BE2C (cell line): ENCODE data around the gene PTCD1.

Experiments
- DNase-seq: peaks from one replicate; pipeline ENCODE4 v3.0.0-alpha.2; 2020
- H3K27me3 ChIP-seq: fragments of 250-450 bp; sonication (Bioruptor Pico); 2 replicates; pipeline ENCODE4 v1.5.1; 2020; ENCODE audit warnings: mild to moderate bottlenecking
- H3K36me3 ChIP-seq: fragments of 250-450 bp; sonication (Bioruptor Pico); 2 replicates; pipeline ENCODE4 v1.5.1; 2020; ENCODE audit warnings: mild to moderate bottlenecking
- H3K4me1 ChIP-seq: fragments of 250-450 bp; sonication (Bioruptor Pico); 2 replicates; pipeline ENCODE4 v1.5.1; 2020
- H3K4me3 ChIP-seq: 2 replicates; pipeline ENCODE4 v1.5.1; 2011; ENCODE audit warnings: low read depth, low read length
- H3K9me3 ChIP-seq: fragments of 250-450 bp; sonication (Bioruptor Pico); 2 replicates; pipeline ENCODE4 v1.5.1; 2020
- CTCF ChIP-seq: IDR thresholded peaks from 2 replicates; pipeline ENCODE4 v1.5.1; 2012; ENCODE audit warnings: mild to moderate bottlenecking, low read depth, low read length

Gene PTCD1

DNA sequence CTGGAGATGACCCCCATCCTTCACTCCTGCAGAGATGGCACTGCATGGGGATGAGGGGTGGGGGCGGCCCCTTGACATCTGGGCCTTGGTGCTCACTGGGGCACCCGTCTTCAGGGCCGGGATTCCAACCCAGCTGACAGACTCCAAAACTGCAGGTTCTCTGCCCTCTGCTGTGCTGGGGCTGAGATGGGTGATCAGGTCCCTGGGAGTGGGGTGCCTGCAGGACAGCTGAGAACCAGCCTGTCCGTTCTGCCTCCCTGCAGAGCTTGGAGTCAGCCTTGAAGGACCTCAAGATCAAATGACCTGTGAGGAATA, 44.5 kb downstream of the PTCD1 start:
- no peak for TF ChIP-seq CTCF
- Histone ChIP-seq H3K9me3 (no peaks in the 10 kb centered on the region), H3K4me3 (peak overlapping the region; percentile 76; the same call in 1 of the 2 replicates), H3K36me3 (peaks cover 40% of the 10 kb centered on the region), H3K27me3 (no peaks in the 10 kb centered on the region), H3K4me1 (peaks cover 6% of the 10 kb centered on the region; the same call in 1 of the 2 replicates)
- DNase-seq, result no peak

DNA sequence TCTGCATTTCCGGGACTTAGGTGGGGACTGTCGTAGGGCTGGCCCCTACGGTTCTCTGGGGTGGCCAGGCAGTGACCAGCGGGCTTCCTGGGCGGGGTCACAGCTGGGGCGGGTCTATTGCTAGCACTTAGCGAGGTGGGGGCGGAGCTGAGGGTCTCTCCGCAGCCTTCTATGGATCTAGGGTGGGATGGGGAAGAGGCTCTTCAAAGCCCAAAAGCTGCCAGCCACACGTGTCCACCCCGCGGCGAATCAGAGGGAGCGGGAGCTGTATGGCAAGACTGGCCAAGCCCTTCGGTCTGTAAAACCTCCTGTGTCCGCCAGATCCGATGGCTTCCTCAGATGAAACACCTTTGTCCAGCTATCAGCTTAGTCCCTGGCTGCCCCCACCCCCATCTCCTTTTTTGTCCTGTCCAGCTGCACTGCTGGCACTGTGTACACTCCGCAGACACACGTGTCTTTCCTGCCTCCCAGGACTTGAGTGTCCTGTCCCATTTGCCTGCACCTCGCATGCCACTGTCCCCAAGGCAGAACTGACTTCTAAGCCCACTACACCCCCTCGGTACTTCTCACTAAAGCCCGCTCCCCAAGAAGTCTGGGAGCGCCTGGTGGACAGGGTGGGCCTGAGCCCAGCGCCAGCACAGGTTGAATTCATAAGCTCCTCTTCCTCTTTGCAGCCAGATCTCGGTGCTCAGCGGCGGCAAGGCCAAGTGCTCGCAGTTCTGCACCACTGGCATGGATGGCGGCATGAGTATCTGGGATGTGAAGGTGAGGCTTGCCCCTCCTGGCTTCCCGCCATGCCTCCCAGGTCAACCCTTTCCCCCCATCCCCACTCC, 45.0 kb downstream of the PTCD1 start:
- TF ChIP-seq CTCF, result no peak
- H3K27me3 ChIP-seq, result no peaks in the 10 kb centered on the region
- peak overlapping the region; percentile 76 for H3K4me3 ChIP-seq
- peak; percentile 77 for DNase-seq
- H3K9me3 ChIP-seq, result no peaks in the 10 kb centered on the region
- H3K4me1 ChIP-seq, result peaks cover 6% of the 10 kb centered on the region; the same call in 1 of the 2 replicates
- peaks cover 34% of the 10 kb centered on the region for H3K36me3 ChIP-seq

DNA sequence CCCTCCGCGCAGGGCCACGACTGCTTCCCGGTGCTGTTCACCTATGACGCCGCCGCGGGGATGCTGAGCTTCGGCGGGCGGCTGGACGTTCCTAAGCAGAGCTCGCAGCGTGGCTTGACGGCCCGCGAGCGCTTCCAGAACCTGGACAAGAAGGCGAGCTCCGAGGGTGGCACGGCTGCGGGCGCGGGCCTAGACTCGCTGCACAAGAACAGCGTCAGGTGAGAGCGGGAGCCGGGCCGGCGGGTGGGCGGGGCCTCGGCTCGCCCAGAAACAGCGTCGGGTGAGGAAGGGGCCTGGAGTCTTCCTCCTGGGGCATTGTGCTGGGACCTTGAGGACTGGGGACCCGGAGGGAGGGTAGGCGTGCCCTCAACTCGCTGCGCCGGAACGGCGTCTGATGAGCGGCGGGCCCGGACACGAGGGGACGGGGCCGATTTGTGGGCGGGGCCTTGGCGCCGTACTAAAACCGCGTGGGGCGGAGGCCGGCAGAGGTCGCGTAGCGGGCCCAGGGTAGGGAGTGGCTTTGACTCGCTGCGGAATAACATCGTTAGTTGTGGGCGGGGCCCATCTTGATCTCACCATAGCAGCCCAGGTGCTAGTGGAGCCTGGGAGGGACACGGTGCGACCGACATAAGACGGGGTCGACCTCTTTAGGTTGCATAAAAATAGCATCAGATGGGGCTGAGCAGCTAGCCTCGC, 45.8 kb downstream of the PTCD1 start:
- DNase-seq, result peak; percentile 86
- TF ChIP-seq CTCF, result no peak
- Histone ChIP-seq H3K36me3 (peaks cover 27% of the 10 kb centered on the region), H3K4me1 (peaks cover 6% of the 10 kb centered on the region; the same call in 1 of the 2 replicates), H3K9me3 (no peaks in the 10 kb centered on the region), H3K27me3 (no peaks in the 10 kb centered on the region), H3K4me3 (peak overlapping the region; percentile 76)

- no peaks in the 10 kb centered on the region for H3K9me3 ChIP-seq
- peaks cover 6% of the 10 kb centered on the region; the same call in 1 of the 2 replicates for H3K4me1 ChIP-seq
- no peaks in the 10 kb centered on the region for H3K27me3 ChIP-seq
- no peak for TF ChIP-seq CTCF
- H3K4me3 ChIP-seq, result peak overlapping the region; percentile 76
- DNase-seq, result no peak
- peaks cover 19% of the 10 kb centered on the region for H3K36me3 ChIP-seq
These were observed 46.6 kb downstream of the PTCD1 start for GRCh38 chr7:99392046-99392445.

DNA sequence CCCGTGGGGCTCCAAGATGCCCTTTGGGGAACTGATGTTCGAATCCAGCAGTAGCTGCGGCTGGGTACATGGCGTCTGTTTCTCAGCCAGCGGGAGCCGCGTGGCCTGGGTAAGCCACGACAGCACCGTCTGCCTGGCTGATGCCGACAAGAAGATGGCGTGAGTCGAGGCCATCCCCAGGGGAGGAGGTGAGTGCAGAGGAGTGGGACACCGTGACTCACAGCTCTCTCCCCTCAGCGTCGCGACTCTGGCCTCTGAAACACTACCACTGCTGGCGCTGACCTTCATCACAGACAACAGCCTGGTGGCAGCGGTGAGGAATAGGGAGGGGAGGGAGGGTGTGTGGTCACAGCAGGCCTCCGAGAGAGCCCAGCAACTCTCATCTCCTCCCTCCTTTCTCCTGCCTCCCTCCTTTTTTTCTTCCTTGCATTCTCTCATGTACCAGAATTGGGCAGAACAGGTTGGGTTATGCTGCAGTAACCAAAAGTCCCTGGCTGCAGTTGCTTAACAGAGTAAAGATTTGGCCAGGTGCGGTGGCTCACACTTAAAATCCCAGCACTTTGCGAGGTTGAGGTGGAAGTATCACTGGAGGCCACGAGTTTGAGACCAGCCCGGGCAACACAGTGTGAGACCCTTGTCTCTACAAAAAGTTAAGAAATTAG, 47.5 kb downstream of the PTCD1 start:
- TF ChIP-seq CTCF, result no peak
- peak; percentile 58 for DNase-seq
- peaks cover 6% of the 10 kb centered on the region; the same call in 1 of the 2 replicates for H3K4me1 ChIP-seq
- H3K4me3 ChIP-seq, result no peak overlapping the region
- H3K27me3 ChIP-seq, result no peaks in the 10 kb centered on the region
- H3K9me3 ChIP-seq, result no peaks in the 10 kb centered on the region
- H3K36me3 ChIP-seq, result peaks cover 13% of the 10 kb centered on the region
